WI38 (cell line): ENCODE data around the gene ATP6V1A.

Experiments used
- H3K4me3 ChIP-seq: 2 replicates; pipeline ENCODE4 v1.5.1; 2011; ENCODE audit warnings: low read depth, mild to moderate bottlenecking, control low read depth, low read length
- CTCF ChIP-seq: IDR thresholded peaks from 2 replicates; pipeline ENCODE4 v1.5.1; 2012; ENCODE audit warnings: low read depth, mild to moderate bottlenecking, control low read depth, low read length

ATP6V1A gene

DNA sequence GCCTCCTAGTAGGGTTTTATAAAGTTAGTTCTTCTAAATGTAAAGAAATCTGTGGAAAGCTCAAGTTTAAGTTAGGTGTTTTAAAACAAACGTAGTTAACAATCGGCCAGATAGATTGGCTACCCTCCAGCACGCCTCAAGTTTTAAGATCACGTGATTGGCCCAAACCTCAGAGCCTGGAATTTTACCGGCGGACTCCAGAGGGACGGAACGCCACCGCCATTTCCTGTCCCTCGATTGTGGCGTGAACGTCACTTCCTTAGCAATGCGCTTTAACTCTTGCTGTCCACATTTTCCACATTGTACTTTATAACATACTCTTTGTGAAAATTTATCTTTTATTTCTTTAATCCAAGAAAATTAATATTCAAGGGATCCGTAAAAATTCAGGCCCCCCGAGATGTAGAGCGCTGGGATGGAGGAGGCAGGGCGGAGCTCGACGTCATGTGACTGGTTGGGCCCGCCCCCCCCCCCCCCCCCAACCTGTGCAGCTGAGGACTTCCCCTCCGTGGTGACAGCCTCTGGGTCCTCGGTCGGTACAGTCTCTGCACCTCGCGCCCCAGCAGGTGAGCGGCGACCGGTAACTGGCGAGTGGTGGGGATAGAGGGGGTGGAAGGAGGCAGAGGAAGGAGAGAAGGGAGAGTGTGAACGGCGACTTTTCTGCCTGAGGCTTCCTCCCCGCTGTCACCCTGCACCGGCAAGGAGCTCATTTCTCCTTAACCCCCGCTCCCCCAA is at the start of gene ATP6V1A:
Gene ATP6V1A, plus strand, starts transcription at position 488 of the 735 bp plus-strand sequence. CDS start 31,719 bp downstream, outside the sequence.
- TF ChIP-seq CTCF = no peak
- peak within 1 kb of the TSS; percentile 71 for H3K4me3 ChIP-seq

- H3K4me3 ChIP-seq = peak overlapping the region; percentile 66
- TF ChIP-seq CTCF = no peak
Observed at GRCh38 chr3:113697500-113698090, 49.2 kb upstream of the ATP6V1A start.

GRCh38 chr3:113698213-113698742 is 48.6 kb upstream of the ATP6V1A start:
- TF ChIP-seq CTCF = no peak
- no peak overlapping the region for H3K4me3 ChIP-seq

DNA sequence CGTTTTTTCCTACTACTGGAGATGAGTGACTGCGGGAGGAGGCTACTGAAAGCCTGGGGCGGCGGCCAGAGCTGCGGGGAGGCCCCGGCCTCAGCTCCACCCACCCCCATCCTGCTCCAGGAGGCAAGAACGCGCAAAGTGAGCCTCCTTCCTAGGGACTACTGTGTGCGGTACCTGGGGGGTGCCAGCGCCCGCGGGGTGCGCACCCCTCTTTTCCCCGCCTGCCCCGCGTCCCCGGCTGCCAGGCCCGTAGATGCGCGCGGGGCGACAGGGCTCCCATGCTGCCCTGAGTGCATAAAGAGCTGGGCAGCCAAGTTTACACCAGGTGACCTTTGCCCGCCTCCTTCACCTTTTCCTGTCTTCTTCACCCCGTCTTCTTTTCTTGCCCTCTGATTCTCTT is 47.9 kb upstream of the ATP6V1A start:
- no peak for TF ChIP-seq CTCF

GRCh38 chr3:113707835-113708234 is 39.0 kb upstream of the ATP6V1A start:
- no peak overlapping the region for H3K4me3 ChIP-seq
- TF ChIP-seq CTCF = no peak

More for the DNA sequence above, 47.9 kb upstream of the ATP6V1A start:
- H3K4me3 ChIP-seq = no peak overlapping the region

DNA sequence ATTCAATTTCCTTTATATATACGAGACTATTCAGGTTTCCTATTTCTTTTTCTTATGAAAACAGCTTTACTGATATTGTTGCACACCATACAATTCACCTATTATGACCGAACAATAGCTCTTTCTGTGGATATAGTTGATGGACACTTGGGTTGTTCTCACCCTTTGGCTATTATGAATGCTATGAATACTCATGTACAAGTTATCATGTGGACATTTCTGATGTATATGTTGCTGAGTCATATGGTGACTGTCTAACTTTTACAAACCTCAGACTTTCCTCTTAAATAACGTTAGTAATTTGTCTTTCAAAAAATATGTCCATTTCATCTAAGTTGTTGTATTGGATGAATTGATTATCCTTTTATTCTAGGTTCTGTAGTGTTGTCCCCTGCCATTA is 34.7 kb upstream of the ATP6V1A start:
- no peak for TF ChIP-seq CTCF

DNA sequence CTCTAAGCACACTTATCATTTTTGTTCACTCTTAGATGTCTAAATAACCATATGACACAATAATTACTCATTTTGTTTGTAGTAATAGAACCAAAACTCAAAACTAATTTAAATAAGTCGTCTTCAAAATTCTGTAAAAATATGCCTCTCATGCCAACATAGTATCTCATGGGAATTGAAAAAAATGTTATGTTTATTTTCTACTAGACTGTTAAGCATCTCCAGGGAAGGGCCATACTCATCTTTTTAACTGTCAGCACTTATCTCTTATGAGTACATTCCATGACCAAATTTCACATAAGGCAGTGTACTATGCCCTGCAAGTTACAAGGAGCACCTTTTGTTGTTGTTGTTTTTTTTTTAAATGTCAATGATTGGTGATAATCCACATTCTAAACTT is 32.1 kb upstream of the ATP6V1A start:
- no peak overlapping the region for H3K4me3 ChIP-seq
- TF ChIP-seq CTCF = no peak

More for the DNA sequence above, 34.7 kb upstream of the ATP6V1A start:
- no peak overlapping the region for H3K4me3 ChIP-seq
